HepG2 (cell line): Measurements from ENCODE around the gene SIVA1. TPM values are rescaled to one million over a fixed set of nuclear protein-coding genes. Genes with fewer than 3 reads are reported as not detected.

Experiments used
- ATM ChIP-seq: fragments of 450-650 bp; IDR thresholded peaks from 2 replicates; pipeline ENCODE4 v1.7.1; 2017; ENCODE audit warnings: mild to moderate bottlenecking, borderline replicate concordance
- FIP1L1 ChIP-seq: fragments of 200-400 bp; formaldehyde crosslinking; IDR thresholded peaks from 2 replicates; pipeline ENCODE4 v1.6.1; 2018; ENCODE audit warnings: low read depth, mild to moderate bottlenecking, low read length, moderate library complexity, borderline replicate concordance; ENCODE audit not compliant: insufficient read depth
- FOXJ3 ChIP-seq: sonication (generic); formaldehyde crosslinking; IDR thresholded peaks from 2 replicates; pipeline ENCODE4 v1.4.0; 2020; ENCODE audit warnings: missing genetic modification reagents, mild to moderate bottlenecking, borderline replicate concordance
- RFX5 ChIP-seq: IDR thresholded peaks from 2 replicates; pipeline ENCODE4 v1.6.1; 2011; ENCODE audit warnings: low read depth, low read length, improper control_type of control experiment
- SOX6 ChIP-seq, 2 experiments: fragments of 450-650 bp in 1 of 2; sonication (generic) in 1 of 2; formaldehyde crosslinking in 1 of 2; IDR thresholded peaks; 2 replicates each; pipeline versions ENCODE4 v1.4.0 to v1.6.1; 2017 to 2020; ENCODE audit warnings: antibody characterized with exemption in 1 of 2, mild to moderate bottlenecking in 1 of 2, missing genetic modification reagents in 1 of 2
- STAT6 ChIP-seq: sonication (generic); formaldehyde crosslinking; IDR thresholded peaks from 2 replicates; pipeline ENCODE4 v1.4.0; 2020; ENCODE audit warnings: missing genetic modification reagents, mild to moderate bottlenecking, borderline replicate concordance
- TBX3 ChIP-seq: fragments of 450-650 bp; IDR thresholded peaks from 2 replicates; pipeline ENCODE4 v1.6.1; 2017; ENCODE audit warnings: antibody characterized with exemption, mild to moderate bottlenecking, inconsistent platforms, borderline replicate concordance
- THAP8 ChIP-seq: sonication (generic); formaldehyde crosslinking; IDR thresholded peaks from 2 replicates; pipeline ENCODE4 v1.5.1; 2020; ENCODE audit warnings: missing genetic modification reagents, mild to moderate bottlenecking, borderline replicate concordance
- XRCC5 ChIP-seq: fragments of 200-400 bp; formaldehyde crosslinking; optimal IDR thresholded peaks from 2 replicates; pipeline ENCODE3; 2017; ENCODE audit warnings: mild to moderate bottlenecking, low read length
- ZBTB34 ChIP-seq: sonication (generic); formaldehyde crosslinking; IDR thresholded peaks from 2 replicates; pipeline ENCODE4 v1.8.0; 2022; ENCODE audit warnings: mild to moderate bottlenecking, missing genetic modification reagents
- ZKSCAN5 ChIP-seq: sonication (generic); formaldehyde crosslinking; IDR thresholded peaks from 2 replicates; pipeline ENCODE4 v1.5.1; 2020; ENCODE audit warnings: mild to moderate bottlenecking, missing genetic modification reagents
- ZNF234 ChIP-seq: sonication (generic); formaldehyde crosslinking; conservative IDR thresholded peaks from 2 replicates; pipeline ENCODE4 v1.5.1; 2020; ENCODE audit warnings: mild to moderate bottlenecking, missing genetic modification reagents
- ZNF274 ChIP-seq: sonication (generic); formaldehyde crosslinking; IDR thresholded peaks from 2 replicates; pipeline ENCODE4 v1.5.1; 2020; ENCODE audit warnings: mild to moderate bottlenecking, missing genetic modification reagents
- ZNF547 ChIP-seq: sonication (generic); formaldehyde crosslinking; IDR thresholded peaks from 2 replicates; pipeline ENCODE4 v1.5.1; 2020; ENCODE audit warnings: mild to moderate bottlenecking, missing genetic modification reagents
- ZNF557 ChIP-seq: sonication (generic); formaldehyde crosslinking; IDR thresholded peaks from 2 replicates; pipeline ENCODE4 v1.4.0; 2020; ENCODE audit warnings: missing genetic modification reagents
- ZNF605 ChIP-seq: sonication (generic); formaldehyde crosslinking; IDR thresholded peaks from 2 replicates; pipeline ENCODE4 v1.8.0; 2022; ENCODE audit warnings: mild to moderate bottlenecking, missing genetic modification reagents
- ZNF773 ChIP-seq: sonication (generic); formaldehyde crosslinking; IDR thresholded peaks from 2 replicates; pipeline ENCODE4 v1.4.0; 2020; ENCODE audit warnings: missing genetic modification reagents, borderline replicate concordance
- ZSCAN25 ChIP-seq: sonication (generic); formaldehyde crosslinking; IDR thresholded peaks from 2 replicates; pipeline ENCODE4 v1.8.0; 2022; ENCODE audit warnings: mild to moderate bottlenecking, missing genetic modification reagents
- polyA plus RNA-seq, 8 experiments: library from polyadenylated mRNA; depleted of rRNA in 3 of 8; stranded (reverse) in 7 of 8; unstranded in 1 of 8; fragments of >200 nt; fragmentation: Illumina TruSeq in 4 of 8; extraction: Trizol in 4 of 8; gene quantifications; 2 replicates each; pipeline versions ENCODE4 v1.2.1 to v1.2.3, GENCODE V29; 2011 to 2016; ENCODE audit warnings: low read depth in 4 of 8, missing spikeins in 1 of 8, mixed read lengths in 1 of 8; ENCODE audit not compliant: insufficient read depth in 1 of 8
- total RNA-seq, 5 experiments: library from RNA; depleted of rRNA; stranded (reverse); fragments of >200 nt; fragmentation: Illumina TruSeq; extraction: Trizol; gene quantifications; 2 replicates each; pipeline ENCODE4 v1.2.3, GENCODE V29; 2016; ENCODE audit warnings: low read depth in 1 of 5
- TF ChIP-seq, protein P1 (sequence below): sonication (generic); formaldehyde crosslinking; IDR thresholded peaks from 2 replicates; pipeline ENCODE4 v1.5.0; 2020; ENCODE audit warnings: missing genetic modification reagents
- TF ChIP-seq, protein P2 (sequence below): sonication (generic); formaldehyde crosslinking; conservative IDR thresholded peaks from 2 replicates; pipeline ENCODE4 v1.4.0; 2020; ENCODE audit warnings: missing genetic modification reagents
- TF ChIP-seq, protein P3 (sequence below): sonication (generic); formaldehyde crosslinking; IDR thresholded peaks from 2 replicates; pipeline ENCODE4 v1.9.0; 2021; ENCODE audit warnings: missing genetic modification reagents, borderline replicate concordance

The SIVA1 gene
- total and polyA plus RNA-seq, 2 of the 13 experiments (the other 11 are each of a cell fraction or from before 2014, with no cell fraction given): 123 to 186 TPM

- TF ChIP-seq ZBTB34 (no peak; the same call in 1 of the 2 replicates), RFX5 (peak; percentile 87), SOX6 (IDR thresholded peaks at IDR 0.05) (no peak), SOX6 (CRISPR knock-in tag; IDR thresholded peaks at IDR 0.05) (peak; percentile 13), ZNF234 (no peak; the same call in 1 of the 2 replicates), ZNF557 (CRISPR knock-in tag) (no peak), TBX3 (no peak), FIP1L1 (peak; percentile 85; the same call in 1 of the 2 replicates), FOXJ3 (CRISPR knock-in tag) (no peak), ZNF773 (CRISPR knock-in tag) (no peak), THAP8 (no peak; the same call in 1 of the 2 replicates), ATM (no peak), STAT6 (CRISPR knock-in tag) (peak; percentile 63; the same call in 1 of the 2 replicates), ZKSCAN5 (CRISPR knock-in tag) (0 out of 2 replicates have a peak, but pooled peaks have one; percentile 7), ZNF605 (CRISPR knock-in tag) (peak; percentile 39; the same call in 1 of the 2 replicates), ZNF547 (peak; percentile 88), ZNF274 (CRISPR knock-in tag) (peak; percentile 85), ZSCAN25 (CRISPR knock-in tag) (peak; percentile 68), XRCC5 (peak; percentile 18)
- TF ChIP-seq, protein P1, sequence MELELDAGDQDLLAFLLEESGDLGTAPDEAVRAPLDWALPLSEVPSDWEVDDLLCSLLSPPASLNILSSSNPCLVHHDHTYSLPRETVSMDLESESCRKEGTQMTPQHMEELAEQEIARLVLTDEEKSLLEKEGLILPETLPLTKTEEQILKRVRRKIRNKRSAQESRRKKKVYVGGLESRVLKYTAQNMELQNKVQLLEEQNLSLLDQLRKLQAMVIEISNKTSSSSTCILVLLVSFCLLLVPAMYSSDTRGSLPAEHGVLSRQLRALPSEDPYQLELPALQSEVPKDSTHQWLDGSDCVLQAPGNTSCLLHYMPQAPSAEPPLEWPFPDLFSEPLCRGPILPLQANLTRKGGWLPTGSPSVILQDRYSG (CRISPR knock-in tag): no peak
- TF ChIP-seq, protein P2, sequence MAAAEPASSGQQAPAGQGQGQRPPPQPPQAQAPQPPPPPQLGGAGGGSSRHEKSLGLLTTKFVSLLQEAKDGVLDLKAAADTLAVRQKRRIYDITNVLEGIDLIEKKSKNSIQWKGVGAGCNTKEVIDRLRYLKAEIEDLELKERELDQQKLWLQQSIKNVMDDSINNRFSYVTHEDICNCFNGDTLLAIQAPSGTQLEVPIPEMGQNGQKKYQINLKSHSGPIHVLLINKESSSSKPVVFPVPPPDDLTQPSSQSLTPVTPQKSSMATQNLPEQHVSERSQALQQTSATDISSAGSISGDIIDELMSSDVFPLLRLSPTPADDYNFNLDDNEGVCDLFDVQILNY (CRISPR knock-in tag): peak; percentile 93
- TF ChIP-seq, protein P3, sequence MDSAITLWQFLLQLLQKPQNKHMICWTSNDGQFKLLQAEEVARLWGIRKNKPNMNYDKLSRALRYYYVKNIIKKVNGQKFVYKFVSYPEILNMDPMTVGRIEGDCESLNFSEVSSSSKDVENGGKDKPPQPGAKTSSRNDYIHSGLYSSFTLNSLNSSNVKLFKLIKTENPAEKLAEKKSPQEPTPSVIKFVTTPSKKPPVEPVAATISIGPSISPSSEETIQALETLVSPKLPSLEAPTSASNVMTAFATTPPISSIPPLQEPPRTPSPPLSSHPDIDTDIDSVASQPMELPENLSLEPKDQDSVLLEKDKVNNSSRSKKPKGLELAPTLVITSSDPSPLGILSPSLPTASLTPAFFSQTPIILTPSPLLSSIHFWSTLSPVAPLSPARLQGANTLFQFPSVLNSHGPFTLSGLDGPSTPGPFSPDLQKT (CRISPR knock-in tag): no peak
Measured at GRCh38 chr14:104752735-104753527, at the start of gene SIVA1 (continued).
